Activated CD4-positive, alpha-beta T cell treated with anti-CD3 and anti-CD28 coated beads, Interleukin-2, amount 10 ng/mL, durations not matched to agents 24 days and 14 days (primary cell): ENCODE data around the gene FANCI. TPM values are rescaled to one million over a fixed set of nuclear protein-coding genes. Genes with fewer than 3 reads are reported as not detected.

Experiments used
- DNase-seq: peaks from one replicate; pipeline ENCODE4 v3.0.0; 2022
- H3K27ac Mint-ChIP-seq: one replicate; pipeline ENCODE4 v1.8.0; 2022; ENCODE audit warnings: mild to moderate bottlenecking, mixed read lengths
- H3K27me3 Mint-ChIP-seq: one replicate; pipeline ENCODE4 v1.8.0; 2022; ENCODE audit warnings: mixed read lengths
- H3K36me3 Mint-ChIP-seq: one replicate; pipeline ENCODE4 v1.8.0; 2022; ENCODE audit warnings: low read depth, mild to moderate bottlenecking, mixed read lengths
- H3K4me1 Mint-ChIP-seq: one replicate; pipeline ENCODE4 v1.8.0; 2021; ENCODE audit warnings: mixed read lengths
- H3K4me3 Mint-ChIP-seq: one replicate; pipeline ENCODE4 v1.8.0; 2022; ENCODE audit warnings: mild to moderate bottlenecking, moderate library complexity, mixed read lengths
- H3K9me3 Mint-ChIP-seq: one replicate; pipeline ENCODE4 v1.8.0; 2021; ENCODE audit warnings: mixed read lengths
- intact Hi-C: fragments of 100-400 bp; cut with micrococcal nuclease; formaldehyde crosslinking; loops from one replicate; pipeline ENCODE4 v1.15.1; 2023
- total RNA-seq: library from RNA; stranded (reverse); gene quantifications from 2 replicates; pipeline ENCODE4 v1.2.3, GENCODE V29; 2022

The FANCI gene
- total RNA-seq, 1 donor from 2014 or later = 210 TPM

- Mint-ChIP-seq H3K9me3 (no peaks in the 10 kb centered on the region), H3K4me1 (peaks cover 37% of the 10 kb centered on the region)
Observed at GRCh38 chr15:89301304-89302089, 57.7 kb downstream of the FANCI start.

DNA sequence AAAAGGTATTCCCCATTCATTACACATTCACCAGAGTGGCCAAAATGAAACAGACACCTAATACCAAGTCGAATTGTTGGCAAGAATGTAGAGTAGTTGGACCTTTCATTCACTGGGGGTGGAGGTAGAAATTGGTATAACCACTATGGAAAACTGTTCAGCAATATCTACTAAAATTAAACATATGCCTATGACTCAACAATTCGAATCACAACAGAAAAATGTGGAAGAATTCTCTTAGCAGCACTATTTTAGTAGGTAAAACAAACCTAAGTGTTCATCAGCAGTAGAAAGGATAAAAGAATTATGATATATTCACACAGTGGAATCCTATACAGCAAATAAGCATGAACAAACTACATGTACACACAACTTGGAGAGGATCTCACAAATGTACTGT is 60.2 kb downstream of the FANCI start:
- peaks cover 34% of the 10 kb centered on the region for H3K4me1 Mint-ChIP-seq
- no peak overlapping the region for H3K4me3 Mint-ChIP-seq
- peaks cover 75% of the 10 kb centered on the region for H3K36me3 Mint-ChIP-seq
- H3K27me3 Mint-ChIP-seq = no peaks in the 10 kb centered on the region
- intact Hi-C loops = no loop called here
- no peaks in the 10 kb centered on the region for H3K9me3 Mint-ChIP-seq
- H3K27ac Mint-ChIP-seq = no peak overlapping the region
- DNase-seq = no peak

More at GRCh38 chr15:89301304-89302089, 57.7 kb downstream of the FANCI start:
- Mint-ChIP-seq H3K27ac (peak overlapping the region; percentile 83), H3K4me3 (peak overlapping the region; percentile 13), H3K36me3 (peaks cover 75% of the 10 kb centered on the region), H3K27me3 (no peaks in the 10 kb centered on the region)
- DNase-seq = no peak
- intact Hi-C loops = no loop called here

GRCh38 chr15:89305395-89305794 is 61.6 kb downstream of the FANCI start:
- Mint-ChIP-seq H3K36me3 (peaks cover 75% of the 10 kb centered on the region), H3K27ac (peak overlapping the region; percentile 2), H3K4me3 (no peak overlapping the region), H3K27me3 (no peaks in the 10 kb centered on the region), H3K4me1 (peaks cover 24% of the 10 kb centered on the region), H3K9me3 (no peaks in the 10 kb centered on the region)
- no peak for DNase-seq
- intact Hi-C loops = no loop called here

DNA sequence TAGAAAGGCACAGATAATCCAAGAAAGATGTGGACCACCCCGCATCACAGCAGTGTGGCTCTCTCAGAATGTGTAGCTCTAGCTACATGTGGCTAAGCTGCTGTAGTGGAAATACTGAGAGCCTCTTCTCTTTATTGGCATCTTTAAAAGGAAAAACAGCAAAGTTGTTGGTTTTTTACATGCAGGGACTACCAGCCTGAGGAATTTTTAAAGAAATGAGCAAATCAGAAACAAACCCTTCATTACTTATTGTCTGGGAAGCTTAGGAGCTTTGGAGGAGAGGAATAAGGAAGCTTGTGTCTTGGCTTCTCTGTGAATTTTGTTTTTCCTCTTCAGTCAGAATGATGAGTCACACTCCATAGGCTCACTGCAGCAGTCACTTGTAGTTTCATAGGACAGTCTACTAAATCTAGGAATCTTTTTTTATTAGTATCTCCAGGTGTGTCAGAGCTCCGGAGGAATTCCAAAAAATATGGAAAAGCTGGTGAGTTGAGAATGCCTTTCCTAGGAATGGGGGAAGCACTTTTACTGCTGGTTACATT is 63.3 kb downstream of the FANCI start:
- H3K4me1 Mint-ChIP-seq = peaks cover 8% of the 10 kb centered on the region
- H3K9me3 Mint-ChIP-seq = no peaks in the 10 kb centered on the region
- no peak for DNase-seq
- H3K4me3 Mint-ChIP-seq = no peak overlapping the region
- peaks cover 70% of the 10 kb centered on the region for H3K36me3 Mint-ChIP-seq
- intact Hi-C loops = no loop called here
- no peaks in the 10 kb centered on the region for H3K27me3 Mint-ChIP-seq
- H3K27ac Mint-ChIP-seq = peak overlapping the region; percentile 61

DNA sequence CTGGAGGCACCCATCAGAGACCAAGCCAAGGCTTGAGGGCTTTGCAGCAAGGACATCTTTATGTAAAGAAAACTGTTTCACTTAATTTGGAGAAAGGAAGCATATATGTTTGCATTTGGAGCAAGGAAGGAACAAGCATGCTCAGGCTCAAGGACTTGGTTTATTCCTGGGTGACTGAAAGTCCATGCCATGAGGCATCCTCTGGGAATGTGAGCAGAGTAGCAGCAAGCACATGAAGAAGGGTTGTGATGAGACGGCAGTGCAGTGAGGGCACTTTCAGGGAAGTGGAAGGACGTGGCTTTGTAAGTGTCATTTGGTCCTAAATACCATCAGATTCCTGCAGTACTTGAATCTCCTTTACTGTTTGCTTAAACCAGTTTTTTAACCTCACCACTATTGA is 64.0 kb downstream of the FANCI start:
- no peak overlapping the region for H3K27ac Mint-ChIP-seq
- H3K27me3 Mint-ChIP-seq = no peaks in the 10 kb centered on the region
- H3K9me3 Mint-ChIP-seq = no peaks in the 10 kb centered on the region
- H3K36me3 Mint-ChIP-seq = peaks cover 72% of the 10 kb centered on the region
- intact Hi-C loops = no loop called here
- no peak overlapping the region for H3K4me3 Mint-ChIP-seq
- DNase-seq = no peak
- H3K4me1 Mint-ChIP-seq = peaks cover 6% of the 10 kb centered on the region

- Mint-ChIP-seq H3K27ac (no peak overlapping the region), H3K4me1 (peaks cover 4% of the 10 kb centered on the region), H3K36me3 (peaks cover 72% of the 10 kb centered on the region), H3K27me3 (no peaks in the 10 kb centered on the region), H3K9me3 (no peaks in the 10 kb centered on the region), H3K4me3 (no peak overlapping the region)
- intact Hi-C loops = no loop called here
- no peak for DNase-seq
Observed at GRCh38 chr15:89308236-89308635, 64.5 kb downstream of the FANCI start.

GRCh38 chr15:89309993-89310392 is 66.2 kb downstream of the FANCI start:
- Mint-ChIP-seq H3K4me3 (no peak overlapping the region), H3K36me3 (peaks cover 72% of the 10 kb centered on the region), H3K4me1 (peaks cover 8% of the 10 kb centered on the region), H3K9me3 (no peaks in the 10 kb centered on the region), H3K27ac (no peak overlapping the region), H3K27me3 (no peaks in the 10 kb centered on the region)
- DNase-seq = no peak
- intact Hi-C loops = loop anchor here (5.0 kb wide), 1 partner anchor 103 kb away; no protein-coding TSS in a partner anchor

GRCh38 chr15:89315375-89315929 is 71.7 kb downstream of the FANCI start:
- peak overlapping the region; percentile 48 for H3K27ac Mint-ChIP-seq
- H3K27me3 Mint-ChIP-seq = no peaks in the 10 kb centered on the region
- no peak for DNase-seq
- H3K4me3 Mint-ChIP-seq = no peak overlapping the region
- peaks cover 76% of the 10 kb centered on the region for H3K36me3 Mint-ChIP-seq
- peaks cover 30% of the 10 kb centered on the region for H3K4me1 Mint-ChIP-seq
- no peaks in the 10 kb centered on the region for H3K9me3 Mint-ChIP-seq
- intact Hi-C loops = loop anchor here (2.0 kb wide), 1 partner anchor 13 kb away; no protein-coding TSS in a partner anchor

- Mint-ChIP-seq H3K27ac (no peak overlapping the region), H3K9me3 (no peaks in the 10 kb centered on the region), H3K27me3 (no peaks in the 10 kb centered on the region), H3K4me1 (peaks cover 31% of the 10 kb centered on the region), H3K4me3 (no peak overlapping the region), H3K36me3 (peaks cover 78% of the 10 kb centered on the region)
- DNase-seq = no peak
- intact Hi-C loops = no loop called here
Observed at GRCh38 chr15:89316504-89316903, 72.7 kb downstream of the FANCI start.

DNA sequence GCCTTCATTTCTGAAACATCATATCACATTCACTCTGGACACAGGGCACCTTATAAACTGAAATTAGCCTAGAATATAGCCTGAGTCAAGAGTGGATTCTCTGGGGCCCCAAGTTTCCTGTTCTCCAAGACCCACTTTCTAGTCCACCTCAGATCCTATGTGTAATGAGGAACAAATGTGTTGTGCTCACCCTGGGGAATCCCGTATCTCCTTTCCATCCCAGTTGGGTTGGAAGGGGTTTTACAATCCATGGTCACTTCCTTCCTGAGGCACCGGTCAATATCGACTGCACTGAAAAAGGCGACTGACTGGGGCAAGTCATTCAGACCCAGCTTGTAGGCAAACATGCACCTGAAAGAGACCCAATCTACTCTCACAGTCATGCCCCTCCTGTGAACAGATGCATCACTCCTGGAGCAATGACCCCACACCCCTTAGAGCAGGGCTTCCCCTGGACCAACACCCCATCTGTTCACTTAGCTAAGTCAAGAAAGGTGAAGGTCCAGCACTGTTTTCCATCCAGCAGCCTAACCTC is 73.5 kb downstream of the FANCI start:
- H3K9me3 Mint-ChIP-seq = no peaks in the 10 kb centered on the region
- H3K27me3 Mint-ChIP-seq = no peaks in the 10 kb centered on the region
- H3K4me3 Mint-ChIP-seq = no peak overlapping the region
- no peak for DNase-seq
- peak overlapping the region; percentile 77 for H3K27ac Mint-ChIP-seq
- peaks cover 31% of the 10 kb centered on the region for H3K4me1 Mint-ChIP-seq
- intact Hi-C loops = no loop called here
- peaks cover 78% of the 10 kb centered on the region for H3K36me3 Mint-ChIP-seq

DNA sequence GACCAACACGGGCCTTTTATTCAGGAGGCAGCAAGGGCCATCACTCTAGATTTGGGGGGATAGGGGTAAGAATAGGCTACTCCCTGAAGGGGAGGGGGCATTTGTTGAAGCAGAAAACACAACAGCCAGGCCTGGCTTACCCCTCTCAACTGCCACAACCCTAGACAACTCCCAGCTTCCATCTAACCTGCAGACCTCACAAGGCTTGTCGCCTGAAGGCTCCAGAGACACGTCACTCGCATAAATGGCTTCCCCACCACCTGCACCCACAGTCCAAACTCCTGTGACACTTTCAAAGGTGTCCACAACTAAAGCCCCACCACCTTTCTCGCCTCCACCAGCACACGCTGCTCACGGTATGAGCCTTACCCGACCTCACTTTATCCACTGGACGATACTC is 75.9 kb downstream of the FANCI start:
- Mint-ChIP-seq H3K4me1 (peaks cover 28% of the 10 kb centered on the region), H3K36me3 (peaks cover 77% of the 10 kb centered on the region), H3K9me3 (no peaks in the 10 kb centered on the region), H3K27ac (peak overlapping the region; percentile 17), H3K27me3 (no peaks in the 10 kb centered on the region), H3K4me3 (no peak overlapping the region)
- intact Hi-C loops = no loop called here
- DNase-seq = no peak

GRCh38 chr15:89320200-89320599 is 76.4 kb downstream of the FANCI start:
- H3K4me1 Mint-ChIP-seq = peaks cover 28% of the 10 kb centered on the region
- no peak overlapping the region for H3K27ac Mint-ChIP-seq
- peaks cover 79% of the 10 kb centered on the region for H3K36me3 Mint-ChIP-seq
- H3K27me3 Mint-ChIP-seq = no peaks in the 10 kb centered on the region
- intact Hi-C loops = no loop called here
- no peak for DNase-seq
- no peak overlapping the region for H3K4me3 Mint-ChIP-seq
- H3K9me3 Mint-ChIP-seq = no peaks in the 10 kb centered on the region

GRCh38 chr15:89321521-89322410 is 78.0 kb downstream of the FANCI start:
- no peaks in the 10 kb centered on the region for H3K9me3 Mint-ChIP-seq
- no peak overlapping the region for H3K4me3 Mint-ChIP-seq
- peaks cover 20% of the 10 kb centered on the region for H3K4me1 Mint-ChIP-seq
- no peaks in the 10 kb centered on the region for H3K27me3 Mint-ChIP-seq
- peaks cover 77% of the 10 kb centered on the region for H3K36me3 Mint-ChIP-seq
- no peak overlapping the region for H3K27ac Mint-ChIP-seq
- intact Hi-C loops = no loop called here
- DNase-seq = no peak
